H1 (cell line): Measurements from ENCODE around the gene ENTPD8. TPM values are rescaled to one million over a fixed set of nuclear protein-coding genes. Genes with fewer than 3 reads are reported as not detected.

Experiments
- CTCF ChIA-PET: fragments of 300-600 bp; sonication (Branson Sonifier 250); formaldehyde crosslinking; loops from one replicate; lab custom pipeline; 2021; ENCODE audit not compliant: partially characterized antibody; lab: Charles Lee
- POLR2A ChIA-PET: fragments of 300-600 bp; sonication (Branson Sonifier 250); formaldehyde crosslinking; loops from one replicate; lab custom pipeline; 2021; ENCODE audit warnings: inconsistent platforms; ENCODE audit not compliant: partially characterized antibody; lab: Charles Lee
- DNase-seq, 2 experiments: peaks; one replicate each; pipeline versions ENCODE4 v3.0.0 to v3.0.0-alpha.2; 2010 to 2022; ENCODE audit warnings: low spot score in 2 of 2, low read depth in 1 of 2, mixed read lengths in 1 of 2
- FAIRE-seq: peaks from 2 replicates; lab custom pipeline; 2011; peaks lifted over from hg19 to GRCh38; lab: Jason Lieb, UNC
- H2AFZ ChIP-seq: 2 replicates; pipeline ENCODE4 v1.8.1; 2012; ENCODE audit warnings: low read length, inconsistent platforms
- H2AK5ac ChIP-seq: 2 replicates; pipeline ENCODE4 v1.6.1; 2013; ENCODE audit warnings: low read depth, low read length
- H2BK120ac ChIP-seq: replicated peaks from 2 replicates; pipeline ENCODE3; 2013; ENCODE audit warnings: low read depth, low read length, inconsistent platforms
- H2BK12ac ChIP-seq: 2 replicates; pipeline ENCODE4 v1.6.1; 2013; ENCODE audit warnings: low read depth, low read length
- H2BK15ac ChIP-seq: 2 replicates; pipeline ENCODE4 v1.6.1; 2013; ENCODE audit warnings: low read length
- H2BK20ac ChIP-seq: 2 replicates; pipeline ENCODE4 v1.6.1; 2013; ENCODE audit warnings: low read length
- H2BK5ac ChIP-seq: 2 replicates; pipeline ENCODE4 v1.6.1; 2013; ENCODE audit warnings: low read depth, low read length
- H3K14ac ChIP-seq: 2 replicates; pipeline ENCODE4 v1.6.1; 2013; ENCODE audit warnings: inconsistent platforms; ENCODE audit not compliant: insufficient read length
- H3K18ac ChIP-seq: 2 replicates; pipeline ENCODE4 v1.6.1; 2013; ENCODE audit warnings: low read length; ENCODE audit errors: extremely low read depth
- H3K23ac ChIP-seq: 2 replicates; pipeline ENCODE4 v1.6.1; 2013; ENCODE audit warnings: inconsistent platforms; ENCODE audit not compliant: insufficient read length
- H3K23me2 ChIP-seq: 2 replicates; pipeline ENCODE4 v1.6.1; 2013; ENCODE audit warnings: low read depth, low read length
- H3K27ac ChIP-seq: 2 replicates; pipeline ENCODE4 v1.6.1; 2011; ENCODE audit warnings: low read depth, low read length, inconsistent platforms
- H3K27me3 ChIP-seq, 4 experiments: replicated peaks in 1 of 4; 1 replicate in 1 of 4; 2 replicates in 3 of 4; pipeline versions ENCODE4 v1.6.1 to v1.8.1; 2011 to 2013; ENCODE audit warnings: low read length in 3 of 4, mild to moderate bottlenecking in 3 of 4, inconsistent platforms in 2 of 4, mixed read lengths in 2 of 4, moderate library complexity in 1 of 4; ENCODE audit not compliant: control insufficient read depth in 3 of 4, insufficient read depth in 3 of 4; ENCODE audit errors: extremely low read depth in 1 of 4
- H3K36me3 ChIP-seq, 4 experiments: 2 replicates each; pipeline versions ENCODE4 v1.6.1 to v1.8.1; 2011 to 2013; ENCODE audit warnings: mild to moderate bottlenecking in 4 of 4, low read length in 3 of 4, moderate library complexity in 2 of 4, control low read depth in 1 of 4, inconsistent platforms in 1 of 4; ENCODE audit not compliant: insufficient read depth in 4 of 4, control insufficient read depth in 2 of 4
- H3K4ac ChIP-seq: replicated peaks from 2 replicates; pipeline ENCODE3; 2013; ENCODE audit warnings: low read length, low read depth, mixed read lengths, inconsistent platforms; ENCODE audit not compliant: insufficient read length
- H3K4me1 ChIP-seq, 4 experiments: replicated peaks in 1 of 4; 1 replicate in 1 of 4; 2 replicates in 3 of 4; pipeline versions ENCODE4 v1.6.1 to v1.8.1; 2011 to 2013; ENCODE audit warnings: low read length in 3 of 4, inconsistent platforms in 2 of 4, mixed read lengths in 1 of 4; ENCODE audit not compliant: insufficient read depth in 4 of 4, control insufficient read depth in 3 of 4
- H3K4me2 ChIP-seq, 2 experiments: 2 replicates each; pipeline versions ENCODE4 v1.6.1 to v1.8.1; 2011 to 2013; ENCODE audit warnings: low read depth in 2 of 2, low read length in 2 of 2, control low read depth in 1 of 2, inconsistent platforms in 1 of 2, mild to moderate bottlenecking in 1 of 2; ENCODE audit not compliant: insufficient read depth in 1 of 2
- H3K4me3 ChIP-seq, 4 experiments: fragments of 200-600, 300-600 bp in 1 of 4; sonication (generic), shearing (Covaris generic), sonication (Bioruptor Twin) in 1 of 4; 2 replicates each; pipeline versions ENCODE4 v1.5.1 to v1.8.1; 2011 to 2016; ENCODE audit warnings: low read length in 4 of 4, low read depth in 3 of 4, control low read depth in 2 of 4, inconsistent platforms in 2 of 4, mild to moderate bottlenecking in 2 of 4, mixed read lengths in 1 of 4, moderate library complexity in 1 of 4; ENCODE audit not compliant: insufficient read depth in 2 of 4; ENCODE audit errors: extremely low read depth in 1 of 4
- H3K56ac ChIP-seq: replicated peaks from 2 replicates; pipeline ENCODE3; 2013; ENCODE audit warnings: low read depth, mild to moderate bottlenecking, mixed read lengths, low read length, inconsistent platforms; ENCODE audit not compliant: insufficient read length
- H3K79me1 ChIP-seq: 2 replicates; pipeline ENCODE4 v1.6.1; 2013; ENCODE audit warnings: low read depth, low read length, control low read depth
- H3K79me2 ChIP-seq, 2 experiments: 2 replicates each; pipeline versions ENCODE4 v1.6.1 to v1.8.1; 2012 to 2013; ENCODE audit warnings: low read length in 2 of 2, mild to moderate bottlenecking in 2 of 2, inconsistent platforms in 1 of 2; ENCODE audit not compliant: insufficient read depth in 2 of 2, control insufficient read depth in 1 of 2
- H3K9ac ChIP-seq, 4 experiments: replicated peaks in 1 of 4; 1 replicate in 1 of 4; 2 replicates in 3 of 4; pipeline versions ENCODE4 v1.6.1 to v1.8.1; 2011 to 2013; ENCODE audit warnings: low read depth in 3 of 4, low read length in 3 of 4, control low read depth in 2 of 4, mild to moderate bottlenecking in 2 of 4, moderate library complexity in 2 of 4, inconsistent platforms in 1 of 4; ENCODE audit errors: extremely low read depth in 1 of 4
- H3K9me3 ChIP-seq, 2 experiments: 2 replicates each; pipeline versions ENCODE4 v1.6.1 to v1.8.1; 2012 to 2013; ENCODE audit warnings: mild to moderate bottlenecking in 2 of 2, moderate library complexity in 2 of 2, control low read depth in 1 of 2, inconsistent platforms in 1 of 2, low read depth in 1 of 2, low read length in 1 of 2, mixed read lengths in 1 of 2; ENCODE audit not compliant: insufficient read depth in 2 of 2
- H4K20me1 ChIP-seq, 2 experiments: replicated peaks in 1 of 2; 2 replicates each; pipeline versions ENCODE3 to v1.8.1; 2011 to 2013; ENCODE audit warnings: inconsistent platforms in 2 of 2, low read length in 2 of 2, mild to moderate bottlenecking in 1 of 2; ENCODE audit not compliant: insufficient read depth in 2 of 2, control insufficient read depth in 1 of 2
- H4K5ac ChIP-seq: 2 replicates; pipeline ENCODE4 v1.6.1; 2013; ENCODE audit warnings: low read length, low read depth, mixed read lengths, inconsistent platforms; ENCODE audit not compliant: insufficient read length
- H4K8ac ChIP-seq: 2 replicates; pipeline ENCODE4 v1.8.0; 2013; ENCODE audit warnings: mild to moderate bottlenecking, moderate library complexity, low read length, inconsistent platforms; ENCODE audit not compliant: insufficient read depth; ENCODE audit errors: extremely low read depth
- H4K91ac ChIP-seq: replicated peaks from 2 replicates; pipeline ENCODE3; 2013; ENCODE audit warnings: low read length, mixed read lengths, inconsistent platforms; ENCODE audit not compliant: insufficient read length
- CREB1 ChIP-seq: IDR thresholded peaks from 2 replicates; pipeline ENCODE4 v1.6.1; 2012; ENCODE audit warnings: inconsistent platforms
- CTBP2 ChIP-seq: IDR thresholded peaks from 2 replicates; pipeline ENCODE4 v1.7.0; 2011; ENCODE audit warnings: borderline replicate concordance, mild to moderate bottlenecking, moderate library complexity, mixed read lengths, low read length; ENCODE audit not compliant: insufficient read depth, insufficient read length
- KDM4A ChIP-seq: IDR thresholded peaks from one replicate; pipeline ENCODE4 v1.7.1; 2012; ENCODE audit warnings: low read depth, mild to moderate bottlenecking, moderate library complexity, low read length, inconsistent platforms; ENCODE audit not compliant: severe bottlenecking
- NANOG ChIP-seq: IDR thresholded peaks from 2 replicates; pipeline ENCODE4 v1.6.1; 2011; ENCODE audit warnings: low read length, low read depth, mild to moderate bottlenecking, inconsistent platforms; ENCODE audit not compliant: insufficient read depth, poor library complexity, severe bottlenecking
- RAD21 ChIP-seq, 2 experiments: IDR thresholded peaks in 1 of 2; conservative IDR thresholded peaks in 1 of 2; 2 replicates each; pipeline ENCODE4 v1.6.1; 2011; ENCODE audit warnings: low read depth in 2 of 2, low read length in 2 of 2, improper control_type of control experiment in 1 of 2, inconsistent platforms in 1 of 2, mild to moderate bottlenecking in 1 of 2, moderate library complexity in 1 of 2
- SUZ12 ChIP-seq: fragments of 200-600 bp; sonication (generic); IDR thresholded peaks from 2 replicates; pipeline ENCODE4 v1.6.1; 2012; ENCODE audit warnings: mild to moderate bottlenecking, inconsistent platforms, low read length, moderate library complexity, mixed read lengths
- ZNF274 ChIP-seq: IDR thresholded peaks from 2 replicates; pipeline ENCODE4 v1.7.0; 2012; ENCODE audit warnings: low read length, borderline replicate concordance; ENCODE audit errors: extremely low read depth
- WGBS, 2 experiments: shearing (Covaris generic) in 1 of 2; methylation state at CpG; one replicate each; pipeline versions ENCODE4 v1.1.6 to v1.1.7; 2013 to 2015; ENCODE audit warnings: low lambda C conversion rate in 2 of 2, mixed read lengths in 2 of 2, inconsistent platforms in 1 of 2, low coverage in 1 of 2, missing lambda C conversion rate in 1 of 2; ENCODE audit not compliant: insufficient replicate concordance in 2 of 2, insufficient coverage in 1 of 2, insufficient read length in 1 of 2; ENCODE audit errors: extremely low coverage in 1 of 2, missing lambda C conversion rate in 1 of 2; 5-methylcytosine and 5-hydroxymethylcytosine counted together
- polyA plus RNA-seq, 7 experiments: library from polyadenylated mRNA; depleted of rRNA in 3 of 7; stranded (reverse) in 5 of 7; unstranded in 2 of 7; fragments of >200 nt in 5 of 7; fragments of 200-250 nt in 2 of 7; gene quantifications; 1 replicate in 5 of 7; 2 replicates in 1 of 7; 4 replicates in 1 of 7; pipeline versions ENCODE4 v1.2.1 to v1.2.3, GENCODE V29; 2011 to 2013; ENCODE audit warnings: missing spikeins in 2 of 7, mixed read lengths in 2 of 7
- total RNA-seq: library from RNA; stranded (reverse); fragmentation: NEBNext Ultra II Directional; extraction: Animal tissue kit (Norgen Biotek cat#: 25700); gene quantifications from 2 replicates; pipeline ENCODE4 v1.2.1, GENCODE V29; 2021
- TF ChIP-seq, protein P1 (sequence below): IDR thresholded peaks from 2 replicates; pipeline ENCODE4 v1.6.1; 2012; ENCODE audit warnings: low read length, inconsistent platforms

The ENTPD8 gene
- total and polyA plus RNA-seq, 2 of the 8 experiments (the other 6 are each of a cell fraction or from before 2014, with no cell fraction given): 0.48 to 0.51 TPM

DNA sequence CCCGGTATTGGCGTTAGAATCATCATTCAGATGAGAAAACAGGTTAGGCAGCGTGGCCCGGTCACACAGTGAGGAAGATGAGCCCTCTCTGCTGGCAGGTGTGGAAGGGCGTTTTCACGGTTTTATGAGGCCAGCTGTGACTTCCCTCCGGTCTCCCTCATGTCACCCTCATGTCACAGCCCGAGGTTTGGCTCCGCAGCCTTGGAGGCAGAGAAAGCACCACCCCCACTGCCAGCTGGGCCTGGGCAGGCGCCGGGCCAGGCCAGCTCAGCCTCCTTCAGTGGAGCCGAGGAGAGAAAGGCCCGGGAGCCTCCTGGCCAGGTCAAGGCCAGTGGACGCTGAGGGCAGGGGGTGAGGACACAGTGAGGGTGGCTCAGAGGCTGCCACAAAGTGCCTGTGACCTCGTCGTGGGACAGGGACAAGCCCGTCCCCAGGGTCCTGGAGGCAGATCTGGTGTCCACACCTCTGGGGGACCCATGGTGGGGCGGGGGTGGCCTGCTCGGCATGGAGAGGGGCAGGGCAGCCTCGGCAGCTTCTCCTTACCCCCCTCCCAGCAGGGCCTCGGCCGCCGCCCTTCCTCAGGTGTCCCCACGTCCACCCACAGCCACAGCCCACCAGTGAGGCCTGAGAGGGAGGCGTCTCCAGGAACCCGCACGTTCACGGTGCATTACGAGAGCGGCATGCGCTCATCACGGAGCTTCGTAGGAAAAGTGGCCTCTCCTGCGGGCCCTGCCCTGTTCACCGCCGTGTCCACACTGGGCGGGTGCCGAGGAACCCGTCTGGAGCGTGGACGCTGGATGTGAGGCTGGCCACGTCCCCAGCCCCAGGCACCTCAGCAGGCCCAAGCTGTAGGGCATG is 50.4 kb downstream of the ENTPD8 start:
- Histone ChIP-seq H2BK5ac (no peak overlapping the region), H3K23me2 (no peaks in the 10 kb centered on the region), H4K91ac (no peak overlapping the region), H3K56ac (no peak overlapping the region), H3K4me2 (no peak overlapping the region), H3K9me3 (no peaks in the 10 kb centered on the region), H3K4me3 (no peak overlapping the region), H4K20me1 (peaks cover 0 to 7% of the 10 kb centered on the region in 2 experiments), H2BK15ac (no peak overlapping the region), H2AK5ac (no peak overlapping the region), H3K4ac (no peak overlapping the region), H3K18ac (no peak overlapping the region), H3K4me1 (no peaks in the 10 kb centered on the region; a peak in 1 of 7 replicates), H2BK20ac (no peak overlapping the region), H3K27me3 (no peaks in the 10 kb centered on the region), H3K14ac (no peak overlapping the region), H3K79me1 (no peaks in the 10 kb centered on the region), H2BK12ac (no peak overlapping the region), H3K36me3 (no peaks in the 10 kb centered on the region), H4K5ac (no peak overlapping the region), H2AFZ (no peak overlapping the region), H2BK120ac (no peak overlapping the region), H3K9ac (no peak overlapping the region), H4K8ac (no peak overlapping the region), H3K27ac (no peak overlapping the region), H3K23ac (no peak overlapping the region), H3K79me2 (no peaks in the 10 kb centered on the region)
- ChIA-PET CTCF (interaction anchor here (0.7 to 0.8 kb wide), 2 partner anchors 104 to 108 kb away, joined by 3 read pairs; no protein-coding TSS in a partner anchor), POLR2A (interaction anchor here (0.6 to 1.2 kb wide), 3 partner anchors 90 to 129 kb away, joined by 3 read pairs; no protein-coding TSS in a partner anchor)
- FAIRE-seq: no peak
- no peak for DNase-seq
- WGBS, 2 experiments: 93% methylated on average over 36 of the region's 42 CpGs; no CpG with 5 or more reads in 1 of the 2 experiments
- TF ChIP-seq KDM4A (no peak), CTBP2 (no peak), SUZ12 (no peak), CREB1 (no peak), NANOG (no peak), RAD21 (IDR thresholded peaks at IDR 0.05 in 1 of 2, conservative IDR thresholded peaks at IDR 0.05 in 1 of 2; ENCODE audit: low read depth in 2 of 2, low read length in 2 of 2) (no peak), ZNF274 (no peak)
- TF ChIP-seq, protein P1, sequence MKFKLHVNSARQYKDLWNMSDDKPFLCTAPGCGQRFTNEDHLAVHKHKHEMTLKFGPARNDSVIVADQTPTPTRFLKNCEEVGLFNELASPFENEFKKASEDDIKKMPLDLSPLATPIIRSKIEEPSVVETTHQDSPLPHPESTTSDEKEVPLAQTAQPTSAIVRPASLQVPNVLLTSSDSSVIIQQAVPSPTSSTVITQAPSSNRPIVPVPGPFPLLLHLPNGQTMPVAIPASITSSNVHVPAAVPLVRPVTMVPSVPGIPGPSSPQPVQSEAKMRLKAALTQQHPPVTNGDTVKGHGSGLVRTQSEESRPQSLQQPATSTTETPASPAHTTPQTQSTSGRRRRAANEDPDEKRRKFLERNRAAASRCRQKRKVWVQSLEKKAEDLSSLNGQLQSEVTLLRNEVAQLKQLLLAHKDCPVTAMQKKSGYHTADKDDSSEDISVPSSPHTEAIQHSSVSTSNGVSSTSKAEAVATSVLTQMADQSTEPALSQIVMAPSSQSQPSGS: no peak
